ENCODE results near the gene HAUS6.
A peak's percentile ranks its signal among the peaks of the same experiment; 100 is the strongest.
"Not testable (repeated sequence)": the region's sequence is repeated elsewhere in the genome, so short reads cannot be mapped to it uniquely, and the experiment has no call there.

The HAUS6 gene

GRCh38 chr9:19104515-19105282, 2.0 kb upstream of the HAUS6 start:
- no peak for DNase-seq (ENCODE audit: extremely low read depth, low read depth)
- no peak overlapping the region for H3K4me3 ChIP-seq (replicated peaks; ENCODE audit: low read depth, low read length)
- TF ChIP-seq CTCF (IDR thresholded peaks at IDR 0.05; ENCODE audit: low read depth, low read length, missing control alignments) = no peak

- no peak for TF ChIP-seq CTCF (IDR thresholded peaks at IDR 0.05; ENCODE audit: low read depth, low read length, missing control alignments)
- no peak for DNase-seq (ENCODE audit: extremely low read depth, low read depth)
- H3K4me3 ChIP-seq (replicated peaks; ENCODE audit: low read depth, low read length) = peak overlapping the region; percentile 98
These were observed 498 bp downstream of the HAUS6 start for GRCh38 chr9:19102181-19102630.

GRCh38 chr9:19101203-19101602, 1.5 kb downstream of the HAUS6 start:
- peak overlapping the region; percentile 98 for H3K4me3 ChIP-seq (replicated peaks; ENCODE audit: low read depth, low read length)
- TF ChIP-seq CTCF (IDR thresholded peaks at IDR 0.05; ENCODE audit: low read depth, low read length, missing control alignments) = no peak
- DNase-seq (ENCODE audit: extremely low read depth, low read depth) = no peak

GRCh38 chr9:19097431-19097830, 5.3 kb downstream of the HAUS6 start:
- DNase-seq (ENCODE audit: extremely low read depth, low read depth); H3K4me3 ChIP-seq (replicated peaks; ENCODE audit: low read depth, low read length): not testable (repeated sequence)

GRCh38 chr9:19087106-19088000, 15.4 kb downstream of the HAUS6 start:
- DNase-seq (ENCODE audit: extremely low read depth, low read depth) = no peak
- H3K4me3 ChIP-seq (replicated peaks; ENCODE audit: low read depth, low read length) = no peak overlapping the region
- TF ChIP-seq CTCF (IDR thresholded peaks at IDR 0.05; ENCODE audit: low read depth, low read length, missing control alignments) = no peak

GRCh38 chr9:19085295-19085694, 17.4 kb downstream of the HAUS6 start:
- TF ChIP-seq CTCF (IDR thresholded peaks at IDR 0.05; ENCODE audit: low read depth, low read length, missing control alignments) = no peak
- no peak overlapping the region for H3K4me3 ChIP-seq (replicated peaks; ENCODE audit: low read depth, low read length)
- no peak for DNase-seq (ENCODE audit: extremely low read depth, low read depth)

- TF ChIP-seq CTCF (IDR thresholded peaks at IDR 0.05; ENCODE audit: low read depth, low read length, missing control alignments) = no peak
- no peak for DNase-seq (ENCODE audit: extremely low read depth, low read depth)
- no peak overlapping the region for H3K4me3 ChIP-seq (replicated peaks; ENCODE audit: low read depth, low read length)
These were observed 27.9 kb downstream of the HAUS6 start for GRCh38 chr9:19074836-19075235.
